Measurements from ENCODE around the gene EGLN1.

EGLN1 gene

DNA sequence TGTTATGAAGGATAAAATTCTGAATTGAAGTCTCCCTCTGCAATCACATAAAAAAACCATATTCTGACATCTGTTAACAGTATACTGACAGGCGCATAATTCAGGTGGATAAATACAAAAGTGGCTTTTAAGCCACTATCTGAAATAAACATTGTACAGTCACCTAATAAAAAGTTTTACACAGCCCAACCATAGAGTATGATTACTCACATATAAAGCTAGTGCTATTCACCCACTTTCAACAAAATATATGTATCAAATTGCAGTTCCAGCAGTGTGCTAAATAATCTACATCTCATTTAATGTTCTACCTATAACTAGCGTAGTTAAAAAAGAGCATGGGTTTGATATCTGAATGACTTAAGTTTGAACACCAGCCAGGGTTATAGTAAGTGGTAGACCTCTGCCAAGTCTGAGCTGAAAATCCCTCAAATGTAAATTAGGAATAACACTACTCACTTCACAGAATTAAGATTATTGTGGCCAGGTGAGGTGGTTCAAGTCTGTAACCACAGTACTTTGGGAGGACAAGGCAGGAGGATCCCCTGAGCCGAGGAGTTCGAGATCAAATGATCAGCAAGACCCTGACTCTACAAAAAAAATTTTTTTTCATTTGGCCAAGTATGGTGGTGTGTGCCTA lies 3.9 kb downstream of the EGLN1 start (continued):
- no peak for TF ChIP-seq EGR2 (tag by site-specific recombination; IDR thresholded peaks at IDR 0.05; ENCODE audit: low read depth)
- peak; percentile 46 for TF ChIP-seq ZNF366 (tag by site-specific recombination; conservative IDR thresholded peaks at IDR 0.05)
- TF ChIP-seq ZNF132 (tag by site-specific recombination; IDR thresholded peaks at IDR 0.05; ENCODE audit: borderline replicate concordance), result no peak
- peak; percentile 25; the same call in 1 of the 2 replicates for TF ChIP-seq ZNF394 (tag by site-specific recombination; IDR thresholded peaks at IDR 0.05; ENCODE audit: borderline replicate concordance)
- TF ChIP-seq, protein P1, sequence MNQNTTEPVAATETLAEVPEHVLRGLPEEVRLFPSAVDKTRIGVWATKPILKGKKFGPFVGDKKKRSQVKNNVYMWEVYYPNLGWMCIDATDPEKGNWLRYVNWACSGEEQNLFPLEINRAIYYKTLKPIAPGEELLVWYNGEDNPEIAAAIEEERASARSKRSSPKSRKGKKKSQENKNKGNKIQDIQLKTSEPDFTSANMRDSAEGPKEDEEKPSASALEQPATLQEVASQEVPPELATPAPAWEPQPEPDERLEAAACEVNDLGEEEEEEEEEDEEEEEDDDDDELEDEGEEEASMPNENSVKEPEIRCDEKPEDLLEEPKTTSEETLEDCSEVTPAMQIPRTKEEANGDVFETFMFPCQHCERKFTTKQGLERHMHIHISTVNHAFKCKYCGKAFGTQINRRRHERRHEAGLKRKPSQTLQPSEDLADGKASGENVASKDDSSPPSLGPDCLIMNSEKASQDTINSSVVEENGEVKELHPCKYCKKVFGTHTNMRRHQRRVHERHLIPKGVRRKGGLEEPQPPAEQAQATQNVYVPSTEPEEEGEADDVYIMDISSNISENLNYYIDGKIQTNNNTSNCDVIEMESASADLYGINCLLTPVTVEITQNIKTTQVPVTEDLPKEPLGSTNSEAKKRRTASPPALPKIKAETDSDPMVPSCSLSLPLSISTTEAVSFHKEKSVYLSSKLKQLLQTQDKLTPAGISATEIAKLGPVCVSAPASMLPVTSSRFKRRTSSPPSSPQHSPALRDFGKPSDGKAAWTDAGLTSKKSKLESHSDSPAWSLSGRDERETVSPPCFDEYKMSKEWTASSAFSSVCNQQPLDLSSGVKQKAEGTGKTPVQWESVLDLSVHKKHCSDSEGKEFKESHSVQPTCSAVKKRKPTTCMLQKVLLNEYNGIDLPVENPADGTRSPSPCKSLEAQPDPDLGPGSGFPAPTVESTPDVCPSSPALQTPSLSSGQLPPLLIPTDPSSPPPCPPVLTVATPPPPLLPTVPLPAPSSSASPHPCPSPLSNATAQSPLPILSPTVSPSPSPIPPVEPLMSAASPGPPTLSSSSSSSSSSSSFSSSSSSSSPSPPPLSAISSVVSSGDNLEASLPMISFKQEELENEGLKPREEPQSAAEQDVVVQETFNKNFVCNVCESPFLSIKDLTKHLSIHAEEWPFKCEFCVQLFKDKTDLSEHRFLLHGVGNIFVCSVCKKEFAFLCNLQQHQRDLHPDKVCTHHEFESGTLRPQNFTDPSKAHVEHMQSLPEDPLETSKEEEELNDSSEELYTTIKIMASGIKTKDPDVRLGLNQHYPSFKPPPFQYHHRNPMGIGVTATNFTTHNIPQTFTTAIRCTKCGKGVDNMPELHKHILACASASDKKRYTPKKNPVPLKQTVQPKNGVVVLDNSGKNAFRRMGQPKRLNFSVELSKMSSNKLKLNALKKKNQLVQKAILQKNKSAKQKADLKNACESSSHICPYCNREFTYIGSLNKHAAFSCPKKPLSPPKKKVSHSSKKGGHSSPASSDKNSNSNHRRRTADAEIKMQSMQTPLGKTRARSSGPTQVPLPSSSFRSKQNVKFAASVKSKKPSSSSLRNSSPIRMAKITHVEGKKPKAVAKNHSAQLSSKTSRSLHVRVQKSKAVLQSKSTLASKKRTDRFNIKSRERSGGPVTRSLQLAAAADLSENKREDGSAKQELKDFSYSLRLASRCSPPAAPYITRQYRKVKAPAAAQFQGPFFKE (tag by site-specific recombination; IDR thresholded peaks at IDR 0.05; ENCODE audit: borderline replicate concordance), result no peak
- TF ChIP-seq, protein P2, sequence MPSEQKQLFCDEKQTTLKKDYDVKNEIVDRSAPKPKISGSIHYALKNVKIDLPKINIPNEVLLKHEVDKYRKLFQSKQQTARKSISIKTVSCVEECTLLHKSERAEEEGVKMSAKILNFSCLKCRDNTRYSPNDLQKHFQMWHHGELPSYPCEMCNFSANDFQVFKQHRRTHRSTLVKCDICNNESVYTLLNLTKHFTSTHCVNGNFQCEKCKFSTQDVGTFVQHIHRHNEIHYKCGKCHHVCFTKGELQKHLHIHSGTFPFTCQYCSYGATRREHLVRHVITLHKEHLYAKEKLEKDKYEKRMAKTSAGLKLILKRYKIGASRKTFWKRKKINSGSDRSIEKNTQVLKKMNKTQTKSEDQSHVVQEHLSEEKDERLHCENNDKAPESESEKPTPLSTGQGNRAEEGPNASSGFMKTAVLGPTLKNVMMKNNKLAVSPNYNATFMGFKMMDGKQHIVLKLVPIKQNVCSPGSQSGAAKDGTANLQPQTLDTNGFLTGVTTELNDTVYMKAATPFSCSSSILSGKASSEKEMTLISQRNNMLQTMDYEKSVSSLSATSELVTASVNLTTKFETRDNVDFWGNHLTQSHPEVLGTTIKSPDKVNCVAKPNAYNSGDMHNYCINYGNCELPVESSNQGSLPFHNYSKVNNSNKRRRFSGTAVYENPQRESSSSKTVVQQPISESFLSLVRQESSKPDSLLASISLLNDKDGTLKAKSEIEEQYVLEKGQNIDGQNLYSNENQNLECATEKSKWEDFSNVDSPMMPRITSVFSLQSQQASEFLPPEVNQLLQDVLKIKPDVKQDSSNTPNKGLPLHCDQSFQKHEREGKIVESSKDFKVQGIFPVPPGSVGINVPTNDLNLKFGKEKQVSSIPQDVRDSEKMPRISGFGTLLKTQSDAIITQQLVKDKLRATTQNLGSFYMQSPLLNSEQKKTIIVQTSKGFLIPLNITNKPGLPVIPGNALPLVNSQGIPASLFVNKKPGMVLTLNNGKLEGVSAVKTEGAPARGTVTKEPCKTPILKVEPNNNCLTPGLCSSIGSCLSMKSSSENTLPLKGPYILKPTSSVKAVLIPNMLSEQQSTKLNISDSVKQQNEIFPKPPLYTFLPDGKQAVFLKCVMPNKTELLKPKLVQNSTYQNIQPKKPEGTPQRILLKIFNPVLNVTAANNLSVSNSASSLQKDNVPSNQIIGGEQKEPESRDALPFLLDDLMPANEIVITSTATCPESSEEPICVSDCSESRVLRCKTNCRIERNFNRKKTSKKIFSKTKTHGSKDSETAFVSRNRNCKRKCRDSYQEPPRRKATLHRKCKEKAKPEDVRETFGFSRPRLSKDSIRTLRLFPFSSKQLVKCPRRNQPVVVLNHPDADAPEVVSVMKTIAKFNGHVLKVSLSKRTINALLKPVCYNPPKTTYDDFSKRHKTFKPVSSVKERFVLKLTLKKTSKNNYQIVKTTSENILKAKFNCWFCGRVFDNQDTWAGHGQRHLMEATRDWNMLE (tag by site-specific recombination; conservative IDR thresholded peaks at IDR 0.05; ENCODE audit: low read depth), result no peak
- TF ChIP-seq ZNF335 (tag by site-specific recombination; conservative IDR thresholded peaks at IDR 0.05), result no peak
- TF ChIP-seq ZNF157 (tag by site-specific recombination; IDR thresholded peaks at IDR 0.05), result no peak
- peak; percentile 63; the same call in 1 of the 2 replicates for TF ChIP-seq ZNF610 (tag by site-specific recombination; IDR thresholded peaks at IDR 0.05; ENCODE audit: borderline replicate concordance)
- TF ChIP-seq GLI2 (tag by site-specific recombination; IDR thresholded peaks at IDR 0.05; ENCODE audit: borderline replicate concordance, low read depth), result peak; percentile 87
- no peak for TF ChIP-seq ZNF350 (tag by site-specific recombination; IDR thresholded peaks at IDR 0.05)
- TF ChIP-seq IKZF3 (tag by site-specific recombination; IDR thresholded peaks at IDR 0.05), result no peak
- 0 out of 2 replicates have a peak, but pooled peaks have one; percentile 55 for TF ChIP-seq ZSCAN16 (tag by site-specific recombination; IDR thresholded peaks at IDR 0.05)
- TF ChIP-seq, protein P3, sequence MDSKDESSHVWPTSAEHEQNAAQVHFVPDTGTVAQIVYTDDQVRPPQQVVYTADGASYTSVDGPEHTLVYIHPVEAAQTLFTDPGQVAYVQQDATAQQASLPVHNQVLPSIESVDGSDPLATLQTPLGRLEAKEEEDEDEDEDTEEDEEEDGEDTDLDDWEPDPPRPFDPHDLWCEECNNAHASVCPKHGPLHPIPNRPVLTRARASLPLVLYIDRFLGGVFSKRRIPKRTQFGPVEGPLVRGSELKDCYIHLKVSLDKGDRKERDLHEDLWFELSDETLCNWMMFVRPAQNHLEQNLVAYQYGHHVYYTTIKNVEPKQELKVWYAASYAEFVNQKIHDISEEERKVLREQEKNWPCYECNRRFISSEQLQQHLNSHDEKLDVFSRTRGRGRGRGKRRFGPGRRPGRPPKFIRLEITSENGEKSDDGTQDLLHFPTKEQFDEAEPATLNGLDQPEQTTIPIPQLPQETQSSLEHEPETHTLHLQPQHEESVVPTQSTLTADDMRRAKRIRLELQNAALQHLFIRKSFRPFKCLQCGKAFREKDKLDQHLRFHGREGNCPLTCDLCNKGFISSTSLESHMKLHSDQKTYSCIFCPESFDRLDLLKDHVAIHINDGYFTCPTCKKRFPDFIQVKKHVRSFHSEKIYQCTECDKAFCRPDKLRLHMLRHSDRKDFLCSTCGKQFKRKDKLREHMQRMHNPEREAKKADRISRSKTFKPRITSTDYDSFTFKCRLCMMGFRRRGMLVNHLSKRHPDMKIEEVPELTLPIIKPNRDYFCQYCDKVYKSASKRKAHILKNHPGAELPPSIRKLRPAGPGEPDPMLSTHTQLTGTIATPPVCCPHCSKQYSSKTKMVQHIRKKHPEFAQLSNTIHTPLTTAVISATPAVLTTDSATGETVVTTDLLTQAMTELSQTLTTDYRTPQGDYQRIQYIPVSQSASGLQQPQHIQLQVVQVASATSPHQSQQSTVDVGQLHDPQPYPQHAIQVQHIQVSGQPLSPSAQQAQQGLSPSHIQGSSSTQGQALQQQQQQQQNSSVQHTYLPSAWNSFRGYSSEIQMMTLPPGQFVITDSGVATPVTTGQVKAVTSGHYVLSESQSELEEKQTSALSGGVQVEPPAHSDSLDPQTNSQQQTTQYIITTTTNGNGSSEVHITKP (tag by site-specific recombination; IDR thresholded peaks at IDR 0.05), result 0 out of 2 replicates have a peak, but pooled peaks have one; percentile 28
- TF ChIP-seq ZFP69B (tag by site-specific recombination; IDR thresholded peaks at IDR 0.05), result no peak
- no peak for TF ChIP-seq HOXC10 (CRISPR knock-in tag; IDR thresholded peaks at IDR 0.05)
- TF ChIP-seq, protein P4, sequence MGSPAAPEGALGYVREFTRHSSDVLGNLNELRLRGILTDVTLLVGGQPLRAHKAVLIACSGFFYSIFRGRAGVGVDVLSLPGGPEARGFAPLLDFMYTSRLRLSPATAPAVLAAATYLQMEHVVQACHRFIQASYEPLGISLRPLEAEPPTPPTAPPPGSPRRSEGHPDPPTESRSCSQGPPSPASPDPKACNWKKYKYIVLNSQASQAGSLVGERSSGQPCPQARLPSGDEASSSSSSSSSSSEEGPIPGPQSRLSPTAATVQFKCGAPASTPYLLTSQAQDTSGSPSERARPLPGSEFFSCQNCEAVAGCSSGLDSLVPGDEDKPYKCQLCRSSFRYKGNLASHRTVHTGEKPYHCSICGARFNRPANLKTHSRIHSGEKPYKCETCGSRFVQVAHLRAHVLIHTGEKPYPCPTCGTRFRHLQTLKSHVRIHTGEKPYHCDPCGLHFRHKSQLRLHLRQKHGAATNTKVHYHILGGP (tag by site-specific recombination; IDR thresholded peaks at IDR 0.05), result no peak
- no peak for TF ChIP-seq ZNF785 (tag by site-specific recombination; IDR thresholded peaks at IDR 0.05)
- no peak for TF ChIP-seq ZNF707 (tag by site-specific recombination; IDR thresholded peaks at IDR 0.05)
- TF ChIP-seq KLF16 (tag by site-specific recombination; IDR thresholded peaks at IDR 0.05), result peak; percentile 66; the same call in 1 of the 2 replicates
